Osteoblast (primary cell): ENCODE results near the gene ADAP1. TPM values are rescaled to one million over a fixed set of nuclear protein-coding genes. Genes with fewer than 3 reads are reported as not detected.

Source experiments
- DNase-seq: peaks from one replicate; pipeline ENCODE4 v3.0.0; 2011; ENCODE audit warnings: low spot score, mixed read lengths; ENCODE audit not compliant: insufficient read length; ENCODE audit errors: missing footprints
- H2AFZ ChIP-seq: 2 replicates; pipeline ENCODE4 v1.6.0; 2011; ENCODE audit warnings: mild to moderate bottlenecking, low read length
- H3K27ac ChIP-seq: 2 replicates; pipeline ENCODE4 v1.5.1; 2011; ENCODE audit warnings: mild to moderate bottlenecking, low read depth, low read length, moderate library complexity
- H3K27me3 ChIP-seq: 2 replicates; pipeline ENCODE4 v1.6.0; 2012; ENCODE audit warnings: mild to moderate bottlenecking, control low read depth, inconsistent platforms, low read length, moderate library complexity; ENCODE audit not compliant: insufficient read depth
- H3K36me3 ChIP-seq: 2 replicates; pipeline ENCODE4 v1.5.1; 2011; ENCODE audit warnings: mild to moderate bottlenecking, low read length, control low read depth, moderate library complexity; ENCODE audit not compliant: insufficient read depth
- H3K4me1 ChIP-seq: 2 replicates; pipeline ENCODE4 v1.5.1; 2011; ENCODE audit warnings: mild to moderate bottlenecking, low read length, control low read depth, moderate library complexity; ENCODE audit not compliant: insufficient read depth
- H3K4me2 ChIP-seq: 2 replicates; pipeline ENCODE4 v1.6.0; 2011; ENCODE audit warnings: mild to moderate bottlenecking, low read length; ENCODE audit not compliant: insufficient read depth
- H3K4me3 ChIP-seq: fragments of 200-600 bp; sonication (generic); 3 replicates; pipeline ENCODE4 v1.5.1; 2012; ENCODE audit warnings: mild to moderate bottlenecking, low read length, inconsistent platforms; ENCODE audit not compliant: insufficient read depth
- H3K79me2 ChIP-seq: 2 replicates; pipeline ENCODE4 v1.6.0; 2012; ENCODE audit warnings: mild to moderate bottlenecking, low read length, control low read depth, inconsistent platforms; ENCODE audit not compliant: insufficient read depth
- H3K9me3 ChIP-seq: 2 replicates; pipeline ENCODE4 v1.5.1; 2011; ENCODE audit warnings: low read depth, low read length, control low read depth
- H4K20me1 ChIP-seq: 2 replicates; pipeline ENCODE4 v1.6.0; 2012; ENCODE audit warnings: mild to moderate bottlenecking, low read length, control low read depth; ENCODE audit not compliant: insufficient read depth
- CTCF ChIP-seq: IDR thresholded peaks from 2 replicates; pipeline ENCODE4 v1.5.1; 2011; ENCODE audit warnings: mild to moderate bottlenecking, low read depth, low read length, moderate library complexity; ENCODE audit errors: extremely low read depth
- total RNA-seq: library from RNA; depleted of rRNA; stranded (reverse); fragments of >200 nt; gene quantifications from 2 replicates; pipeline ENCODE4 v1.2.3, GENCODE V29; 2012

The ADAP1 gene
- total RNA-seq, 1 donor: 2.2 TPM

GRCh38 chr7:940599-941408 is 13.7 kb downstream of the ADAP1 start:
- TF ChIP-seq CTCF: no peak
- no peak overlapping the region for H3K4me2 ChIP-seq
- no peaks in the 10 kb centered on the region for H3K79me2 ChIP-seq
- H3K9me3 ChIP-seq: no peaks in the 10 kb centered on the region
- H3K4me3 ChIP-seq: no peak overlapping the region
- H3K4me1 ChIP-seq: no peaks in the 10 kb centered on the region
- DNase-seq: no peak
- no peak overlapping the region for H2AFZ ChIP-seq
- H3K27ac ChIP-seq: no peak overlapping the region
- no peaks in the 10 kb centered on the region for H3K36me3 ChIP-seq
- peaks cover 9% of the 10 kb centered on the region for H3K27me3 ChIP-seq
- H4K20me1 ChIP-seq: no peaks in the 10 kb centered on the region

- TF ChIP-seq CTCF: no peak
These were observed 14.6 kb downstream of the ADAP1 start for GRCh38 chr7:939843-940242.

DNA sequence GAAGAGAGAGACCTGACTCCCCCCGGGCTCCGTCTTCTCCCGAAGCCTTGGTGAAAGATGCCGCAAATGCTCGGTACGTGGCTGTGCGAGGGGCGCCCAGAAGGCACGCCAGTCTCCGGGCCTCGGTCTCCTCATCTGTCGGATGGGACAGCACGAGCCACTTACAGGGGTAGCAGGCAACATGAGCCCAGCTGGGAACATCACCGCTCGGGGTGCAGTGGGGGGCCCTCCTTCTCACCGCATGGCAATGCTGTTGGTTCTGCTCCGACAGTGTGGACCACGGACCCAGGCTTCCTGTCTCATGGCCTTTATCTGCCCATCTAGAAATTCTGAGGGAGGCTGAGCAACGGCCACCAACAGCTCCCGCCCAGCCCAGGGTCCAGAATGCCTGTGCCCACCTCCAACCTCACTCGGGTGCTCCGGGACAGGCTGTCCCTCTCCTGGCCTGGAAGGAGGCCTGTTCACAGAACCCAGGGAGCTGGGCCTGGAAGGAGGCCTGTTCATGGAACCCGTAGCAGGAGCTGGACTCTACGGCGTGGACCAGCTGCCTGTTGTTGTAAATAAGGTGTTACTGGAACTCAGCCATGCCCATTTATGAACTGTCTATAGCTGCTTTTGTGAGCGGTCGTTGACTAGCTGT is 15.8 kb downstream of the ADAP1 start:
- no peak overlapping the region for H2AFZ ChIP-seq
- no peak for DNase-seq

More at GRCh38 chr7:939843-940242, 14.6 kb downstream of the ADAP1 start:
- peaks cover 9% of the 10 kb centered on the region for H3K27me3 ChIP-seq
- no peak for DNase-seq
- H3K36me3 ChIP-seq: no peaks in the 10 kb centered on the region
- no peak overlapping the region for H2AFZ ChIP-seq
- no peak overlapping the region for H3K4me2 ChIP-seq
- H4K20me1 ChIP-seq: no peaks in the 10 kb centered on the region
- H3K4me1 ChIP-seq: no peaks in the 10 kb centered on the region
- H3K27ac ChIP-seq: no peak overlapping the region
- no peaks in the 10 kb centered on the region for H3K9me3 ChIP-seq
- no peak overlapping the region for H3K4me3 ChIP-seq
- H3K79me2 ChIP-seq: no peaks in the 10 kb centered on the region

More for the DNA sequence above, 15.8 kb downstream of the ADAP1 start:
- H4K20me1 ChIP-seq: no peaks in the 10 kb centered on the region
- H3K9me3 ChIP-seq: no peaks in the 10 kb centered on the region
- no peak overlapping the region for H3K4me2 ChIP-seq
- no peaks in the 10 kb centered on the region for H3K36me3 ChIP-seq
- no peaks in the 10 kb centered on the region for H3K4me1 ChIP-seq
- no peak for TF ChIP-seq CTCF
- no peak overlapping the region for H3K27ac ChIP-seq
- no peaks in the 10 kb centered on the region for H3K79me2 ChIP-seq
- H3K27me3 ChIP-seq: peaks cover 9% of the 10 kb centered on the region
- H3K4me3 ChIP-seq: no peak overlapping the region
